HCT116 (cell line): ENCODE measurements around the gene TIMP1. TPM values are rescaled to one million over a fixed set of nuclear protein-coding genes. Genes with fewer than 3 reads are reported as not detected.

Experiments
- ATAC-seq: fragments of 200-7000 bp; cut with Tn5 transposase; 2 replicates; pipeline ENCODE4 v1.9.1; 2020; ENCODE audit warnings: mild to moderate bottlenecking, moderate library complexity
- BruUV-seq: library from RNA; stranded (reverse); fragments of 400-500 nt; replicated peaks from 2 replicates; lab custom pipeline; 2021; lab: Mats Ljungman, UMichigan
- CTCF ChIA-PET: fragments of 300-600 bp; sonication (Branson Sonifier 250); formaldehyde crosslinking; loops from one replicate; lab custom pipeline; 2021; ENCODE audit warnings: antibody characterized with exemption; lab: Charles Lee
- POLR2A ChIA-PET: fragments of 300-600, 350-600 bp; sonication (Branson Sonifier 250); formaldehyde crosslinking; loops from one replicate; lab custom pipeline; 2021; ENCODE audit warnings: antibody characterized with exemption; lab: Charles Lee
- RAD21 ChIA-PET, 2 experiments: fragments of 300-600 bp; sonication (Branson Sonifier 250); formaldehyde crosslinking; loops; one replicate each; lab custom pipeline; 2023; ENCODE audit warnings: low total read pairs in 2 of 2; ENCODE audit not compliant: uncharacterized antibody in 2 of 2, unreplicated experiment in 2 of 2, low non-redundant PET in 1 of 2; lab: Charles Lee
- DNase-seq: peaks from one replicate; pipeline ENCODE4 v3.0.0-alpha.2; 2010; ENCODE audit warnings: low read depth, low spot score
- H2AFZ ChIP-seq: fragments of 200-600 bp; shearing (Covaris generic), sonication (generic); 2 replicates; pipeline ENCODE4 v1.6.1; 2017; ENCODE audit warnings: low read depth, mixed run types, mixed read lengths, antibody characterized with exemption, low read length; ENCODE audit not compliant: poor library complexity, severe bottlenecking
- H3K27ac ChIP-seq: 2 replicates; pipeline ENCODE4 v1.5.1; 2012; ENCODE audit warnings: low read depth, low read length
- H3K27me3 ChIP-seq: fragments of 200-600 bp; sonication (generic); 2 replicates; pipeline ENCODE4 v1.6.1; 2016; ENCODE audit warnings: mixed run types, low read length, mixed read lengths; ENCODE audit not compliant: insufficient read depth
- H3K36me3 ChIP-seq, 2 experiments: fragments of 200-500 bp in 1 of 2; fragments of 200-600 bp in 1 of 2; sonication (Bioruptor generic) in 1 of 2; sonication (generic) in 1 of 2; 2 replicates each; pipeline versions ENCODE4 v1.5.1 to v1.6.1; 2014 to 2016; ENCODE audit warnings: low read length in 2 of 2, inconsistent platforms in 1 of 2, mixed read lengths in 1 of 2, mixed run types in 1 of 2; ENCODE audit not compliant: insufficient read depth in 2 of 2, control insufficient read depth in 1 of 2
- H3K4me1 ChIP-seq, 2 experiments: fragments of 200-600 bp in 1 of 2; sonication (generic) in 1 of 2; 2 replicates each; pipeline versions ENCODE4 v1.5.1 to v1.6.1; 2012 to 2017; ENCODE audit warnings: low read length in 2 of 2, inconsistent platforms in 1 of 2, mild to moderate bottlenecking in 1 of 2, mixed read lengths in 1 of 2, mixed run types in 1 of 2, moderate library complexity in 1 of 2; ENCODE audit not compliant: insufficient read depth in 2 of 2, control insufficient read depth in 1 of 2
- H3K4me2 ChIP-seq: fragments of 200-600 bp; sonication (generic); 2 replicates; pipeline ENCODE4 v1.6.1; 2017; ENCODE audit warnings: mixed run types, low read length, mixed read lengths
- H3K4me3 ChIP-seq, 2 experiments: fragments of 200-600 bp in 1 of 2; sonication (generic) in 1 of 2; replicated peaks in 1 of 2; 2 replicates each; pipeline ENCODE4 v1.5.1; 2011 to 2016; ENCODE audit warnings: low read length in 2 of 2, control low read depth in 1 of 2, low read depth in 1 of 2, mild to moderate bottlenecking in 1 of 2, mixed read lengths in 1 of 2, mixed run types in 1 of 2
- H3K79me2 ChIP-seq: fragments of 200-600 bp; sonication (generic); 2 replicates; pipeline ENCODE4 v1.6.1; 2017; ENCODE audit warnings: mild to moderate bottlenecking, mixed run types, low read length, moderate library complexity, mixed read lengths; ENCODE audit not compliant: insufficient read depth
- H3K9ac ChIP-seq: fragments of 200-600 bp; sonication (generic); 2 replicates; pipeline ENCODE4 v1.6.1; 2016; ENCODE audit warnings: low read length, mixed read lengths
- H3K9me2 ChIP-seq: fragments of 200-600 bp; sonication (generic), shearing (Covaris generic); 2 replicates; pipeline ENCODE4 v1.6.1; 2017; ENCODE audit warnings: mixed run types, mild to moderate bottlenecking, moderate library complexity; ENCODE audit not compliant: insufficient read depth
- H3K9me3 ChIP-seq, 2 experiments: fragments of 200-500 bp in 1 of 2; fragments of 200-600 bp in 1 of 2; sonication (Bioruptor generic) in 1 of 2; sonication (generic) in 1 of 2; 2 replicates each; pipeline ENCODE4 v1.6.1; 2014 to 2017; ENCODE audit warnings: low read length in 2 of 2, mixed read lengths in 2 of 2, inconsistent platforms in 1 of 2, low read depth in 1 of 2, mild to moderate bottlenecking in 1 of 2, mixed run types in 1 of 2, moderate library complexity in 1 of 2; ENCODE audit not compliant: control insufficient read depth in 1 of 2, insufficient read depth in 1 of 2
- H4K20me1 ChIP-seq: fragments of 200-600 bp; sonication (generic), shearing (Covaris generic); 2 replicates; pipeline ENCODE4 v1.6.1; 2017; ENCODE audit warnings: mixed run types, mild to moderate bottlenecking, moderate library complexity; ENCODE audit not compliant: insufficient read depth
- CBX3 ChIP-seq: IDR thresholded peaks from 2 replicates; pipeline ENCODE4 v1.6.1; 2012; ENCODE audit warnings: low read depth
- CEBPB ChIP-seq: IDR thresholded peaks from 2 replicates; pipeline ENCODE4 v1.6.1; 2012; ENCODE audit warnings: low read depth
- EGR1 ChIP-seq: IDR thresholded peaks from 2 replicates; pipeline ENCODE4 v1.6.1; 2012; ENCODE audit warnings: low read depth
- ELF1 ChIP-seq: IDR thresholded peaks from 2 replicates; pipeline ENCODE4 v1.6.1; 2012; ENCODE audit warnings: low read depth, borderline replicate concordance
- EZH2 ChIP-seq: fragments of 200-600 bp; sonication (generic); IDR thresholded peaks from 2 replicates; pipeline ENCODE4 v1.6.1; 2017; ENCODE audit warnings: antibody characterized with exemption, mixed run types
- FOSL1 ChIP-seq: IDR thresholded peaks from 2 replicates; pipeline ENCODE4 v1.6.1; 2012; ENCODE audit warnings: low read depth
- JUND ChIP-seq: IDR thresholded peaks from 2 replicates; pipeline ENCODE4 v1.6.1; 2012
- POLR2A ChIP-seq: IDR thresholded peaks from 2 replicates; pipeline ENCODE4 v1.7.0; 2011; ENCODE audit warnings: borderline replicate concordance; ENCODE audit not compliant: insufficient read depth, insufficient read length; ENCODE audit errors: extremely low read depth
- POLR2AphosphoS5 ChIP-seq: IDR thresholded peaks from 2 replicates; pipeline ENCODE4 v1.6.1; 2011; ENCODE audit warnings: mild to moderate bottlenecking, low read depth, low read length, moderate library complexity
- RAD21 ChIP-seq: IDR thresholded peaks from 2 replicates; pipeline ENCODE4 v1.6.1; 2012; ENCODE audit warnings: low read depth, mild to moderate bottlenecking
- SIN3A ChIP-seq: IDR thresholded peaks from 2 replicates; pipeline ENCODE4 v1.6.1; 2012; ENCODE audit warnings: low read depth
- SRF ChIP-seq: IDR thresholded peaks from 2 replicates; pipeline ENCODE4 v1.6.1; 2012; ENCODE audit warnings: low read depth
- YY1 ChIP-seq: IDR thresholded peaks from 2 replicates; pipeline ENCODE4 v1.6.1; 2011; ENCODE audit warnings: low read length, low read depth, moderate library complexity, mild to moderate bottlenecking; ENCODE audit not compliant: insufficient replicate concordance; ENCODE audit errors: extremely low read depth
- ZNF274 ChIP-seq: fragments of 200-500 bp; sonication (Bioruptor generic); IDR thresholded peaks from 2 replicates; pipeline ENCODE4 v1.6.1; 2014; ENCODE audit warnings: mild to moderate bottlenecking, low read depth, low read length, inconsistent platforms
- intact Hi-C: fragments of 100-400 bp; cut with micrococcal nuclease; formaldehyde crosslinking; loops from 2 replicates; pipeline ENCODE4 v1.10.0; 2022
- total RNA-seq: library from RNA; stranded (reverse); gene quantifications from one replicate; pipeline ENCODE4 v1.2.1, GENCODE V29; 2021; ENCODE audit not compliant: unreplicated experiment

TIMP1 gene
- total RNA-seq, 1 experiment from 2014 or later = 225 TPM

DNA sequence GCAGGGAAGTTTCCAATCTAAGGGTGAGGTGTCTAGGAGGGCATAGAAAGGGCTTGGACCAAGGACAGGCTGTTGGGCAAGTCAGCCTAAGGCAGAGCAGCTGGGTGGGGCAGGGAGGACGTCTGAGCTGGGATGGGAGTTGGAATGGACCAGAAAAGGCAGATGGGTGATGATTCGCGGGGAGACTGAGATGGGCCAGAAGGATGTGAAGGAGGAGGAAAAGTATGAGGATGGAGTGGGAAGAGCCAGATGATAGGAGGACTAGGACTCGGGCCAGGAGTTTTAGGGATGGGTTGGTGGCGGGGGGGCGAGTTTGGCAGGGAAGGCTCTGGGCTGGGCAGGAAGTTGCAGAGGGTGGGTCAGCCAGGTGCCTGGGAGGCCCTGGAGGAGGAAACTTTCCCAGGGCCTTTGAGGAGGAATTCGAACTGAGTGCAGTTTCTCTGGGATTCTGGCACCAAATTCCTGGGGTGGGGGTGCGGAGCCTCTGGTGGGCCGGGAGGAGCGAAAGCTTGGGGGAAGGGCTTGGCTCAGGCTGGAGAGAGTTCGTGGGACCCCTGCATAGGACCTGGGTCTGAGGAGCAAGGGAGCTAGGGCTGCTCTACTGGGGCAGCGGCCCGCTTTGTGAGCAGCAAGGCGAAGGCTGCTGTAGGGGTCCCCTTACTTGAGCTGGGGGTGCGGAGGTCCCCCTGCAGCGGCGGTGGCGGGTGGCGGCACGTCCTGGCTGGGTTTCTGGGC is 8.7 kb upstream of the TIMP1 start:
- H2AFZ ChIP-seq = no peak overlapping the region

GRCh38 chrX:47574076-47574546 is 8.1 kb upstream of the TIMP1 start:
- Histone ChIP-seq H3K9me3 (no peaks in the 10 kb centered on the region), H3K79me2 (no peaks in the 10 kb centered on the region), H3K4me1 (peaks cover 4 to 31% of the 10 kb centered on the region in 2 experiments; a peak in 3 of 4 replicates), H3K9me2 (no peaks in the 10 kb centered on the region), H3K4me3 (no peak overlapping the region), H3K27ac (no peak overlapping the region), H3K9ac (no peak overlapping the region), H3K27me3 (no peaks in the 10 kb centered on the region), H4K20me1 (no peaks in the 10 kb centered on the region), H3K4me2 (no peak overlapping the region), H2AFZ (no peak overlapping the region), H3K36me3 (0 out of 4 replicates have a peak, but pooled peaks cover 0 to 2% of the 10 kb centered on the region in 2 experiments)
- ChIA-PET RAD21 (no interaction called here), CTCF (no interaction called here), POLR2A (no interaction called here)
- TF ChIP-seq POLR2A = no peak
- TF ChIP-seq EGR1 = no peak
- TF ChIP-seq SIN3A = no peak
- TF ChIP-seq CEBPB = no peak
- no peak for TF ChIP-seq YY1
- TF ChIP-seq SRF = no peak
- TF ChIP-seq ZNF274 = no peak
- no peak for TF ChIP-seq FOSL1
- no peak for ATAC-seq
- intact Hi-C loops = no loop called here
- BruUV-seq = no TSS peak
- no peak for DNase-seq

More for the DNA sequence above, 8.7 kb upstream of the TIMP1 start:
- no peak for ATAC-seq
- H4K20me1 ChIP-seq = no peaks in the 10 kb centered on the region
- ChIA-PET POLR2A (no interaction called here), CTCF (no interaction called here), RAD21 (no interaction called here)
- DNase-seq = no peak
- H3K9ac ChIP-seq = no peak overlapping the region
- intact Hi-C loops = no loop called here
- peaks cover 3 to 27% of the 10 kb centered on the region in 2 experiments; a peak in 2 of 4 replicates for H3K4me1 ChIP-seq
- no peak overlapping the region for H3K27ac ChIP-seq
- no peaks in the 10 kb centered on the region for H3K79me2 ChIP-seq
- 0 out of 4 replicates have a peak, but pooled peaks cover 0 to 2% of the 10 kb centered on the region in 2 experiments for H3K36me3 ChIP-seq
- no peak overlapping the region for H3K4me2 ChIP-seq
- no peak for TF ChIP-seq EZH2
- no peak for TF ChIP-seq SRF
- TF ChIP-seq ELF1 = no peak
- no peak for TF ChIP-seq RAD21
- TF ChIP-seq JUND = no peak
- no peak for TF ChIP-seq CBX3
- no peak for TF ChIP-seq SIN3A
- no peak for TF ChIP-seq POLR2AphosphoS5
- H3K4me3 ChIP-seq = no peak overlapping the region
- H3K9me3 ChIP-seq = no peaks in the 10 kb centered on the region
- H3K9me2 ChIP-seq = no peaks in the 10 kb centered on the region
- BruUV-seq = no TSS peak
- no peaks in the 10 kb centered on the region for H3K27me3 ChIP-seq
